GM19397 (cell line): ENCODE data around the gene TUT7.
A peak's percentile ranks its signal among the peaks of the same experiment; 100 is the strongest.

Source experiments
- ATAC-seq: cut with Tn5 transposase; IDR thresholded peaks from one replicate; pipeline ENCODE4 v1.9.1; 2021; ENCODE audit warnings: mild to moderate bottlenecking, moderate library complexity; ENCODE audit not compliant: unreplicated experiment

Gene TUT7

DNA sequence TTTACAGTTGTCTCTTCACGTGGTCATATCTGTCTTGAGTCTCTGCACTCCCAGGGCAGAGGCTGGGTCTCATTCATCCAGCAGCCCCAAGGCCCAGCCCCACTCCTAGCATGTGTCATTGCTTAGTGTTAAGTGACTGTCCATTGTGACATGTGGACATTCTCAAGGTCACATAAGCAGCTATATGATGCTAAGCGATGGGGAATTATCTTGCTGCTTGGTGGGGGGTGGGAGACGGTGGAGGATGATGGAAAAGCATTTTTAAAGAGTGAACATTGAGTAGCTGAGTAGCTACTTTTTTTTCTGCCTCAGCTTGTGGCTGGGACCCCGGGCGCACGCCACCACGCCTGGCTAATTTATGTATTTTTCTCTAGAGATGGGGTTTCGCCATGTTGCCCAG, 94.7 kb downstream of the TUT7 start, which contains the start of gene C9orf153:
TSS of gene C9orf153 (minus strand) at position 101 of the 400 bp plus-strand sequence. CDS start 30,054 bp downstream, outside the sequence.
- ATAC-seq, result no peak

DNA sequence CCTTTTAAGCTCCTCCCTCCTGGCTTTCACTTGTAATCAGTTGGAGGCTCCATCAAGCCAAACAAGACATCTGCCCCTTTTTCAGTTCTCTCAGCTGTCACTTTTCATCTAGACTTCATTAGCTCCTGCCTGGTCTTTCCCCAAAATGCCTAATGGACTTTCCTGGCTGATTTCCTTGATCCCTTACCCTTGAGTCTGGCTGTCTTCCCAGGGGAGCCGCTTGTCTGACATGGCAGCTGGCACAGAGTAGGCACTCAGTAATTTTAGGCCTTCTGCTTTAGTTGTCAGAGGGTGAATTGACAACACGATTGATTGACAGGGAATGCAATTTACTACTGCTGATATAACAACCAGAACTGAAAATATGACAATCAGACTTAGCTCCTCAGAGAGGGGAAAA, 96.8 kb downstream of the TUT7 start:
- no peak for ATAC-seq

DNA sequence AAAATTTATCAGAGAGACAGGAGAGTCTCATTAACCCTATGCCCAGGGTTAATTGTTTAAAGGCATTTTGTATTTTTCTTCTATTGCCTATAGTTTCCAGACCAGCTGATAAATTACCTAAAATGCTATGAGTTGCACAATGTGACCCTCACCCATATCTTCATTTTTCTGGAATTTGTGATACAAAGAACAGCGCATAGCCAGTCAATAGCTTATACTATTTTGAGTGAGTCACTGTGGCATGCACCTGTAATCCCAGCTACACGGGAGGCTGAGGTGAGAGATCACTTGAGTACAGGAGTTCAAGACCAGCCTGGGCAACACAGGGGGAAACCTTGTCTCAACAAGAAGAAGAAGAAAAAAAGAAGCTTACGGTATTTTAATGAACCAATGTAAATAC, 97.6 kb downstream of the TUT7 start:
- ATAC-seq, result no peak

GRCh38 chr9:86253577-86253976, 100.6 kb downstream of the TUT7 start:
- ATAC-seq, result no peak

GRCh38 chr9:86252870-86253269, 101.3 kb downstream of the TUT7 start:
- no peak for ATAC-seq

DNA sequence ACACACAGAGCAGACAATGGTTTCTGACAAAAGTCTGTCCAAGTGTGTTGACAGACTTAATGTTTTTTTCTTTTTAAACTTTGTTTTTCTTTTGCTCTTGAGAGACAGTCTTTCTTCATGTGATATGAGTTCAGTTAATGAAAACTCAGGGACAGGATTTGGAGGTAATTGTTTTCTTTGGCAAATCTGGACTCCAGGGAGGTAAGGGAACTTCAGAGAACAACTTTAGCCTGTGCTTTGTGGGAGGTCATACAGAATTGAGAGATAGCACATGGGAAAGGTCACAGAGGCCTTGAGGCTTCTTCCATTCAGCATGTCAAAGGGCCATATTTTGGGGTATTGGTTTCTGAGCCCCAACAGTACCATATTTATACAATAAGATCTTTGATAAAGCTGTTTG, 104.1 kb downstream of the TUT7 start:
- no peak for ATAC-seq

DNA sequence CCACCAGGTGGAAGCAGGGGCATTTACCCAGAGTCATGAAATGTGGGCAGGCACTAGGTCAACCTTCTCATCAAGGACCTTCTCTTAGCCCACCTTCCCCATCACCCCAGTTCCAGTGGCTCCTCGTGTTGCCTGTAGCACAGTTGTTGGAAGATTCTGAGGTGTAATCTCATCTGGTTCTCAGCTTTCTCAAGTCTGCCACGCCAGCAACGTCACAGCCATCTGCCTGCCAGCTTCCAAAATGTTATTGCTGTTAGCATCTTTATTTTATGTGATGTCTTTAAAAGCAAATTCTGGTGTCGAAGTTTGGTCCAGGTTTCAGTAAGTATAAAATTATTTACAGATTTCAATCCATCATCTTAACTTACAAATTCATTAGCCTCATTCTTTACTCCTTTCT, 105.5 kb downstream of the TUT7 start:
- ATAC-seq, result no peak

DNA sequence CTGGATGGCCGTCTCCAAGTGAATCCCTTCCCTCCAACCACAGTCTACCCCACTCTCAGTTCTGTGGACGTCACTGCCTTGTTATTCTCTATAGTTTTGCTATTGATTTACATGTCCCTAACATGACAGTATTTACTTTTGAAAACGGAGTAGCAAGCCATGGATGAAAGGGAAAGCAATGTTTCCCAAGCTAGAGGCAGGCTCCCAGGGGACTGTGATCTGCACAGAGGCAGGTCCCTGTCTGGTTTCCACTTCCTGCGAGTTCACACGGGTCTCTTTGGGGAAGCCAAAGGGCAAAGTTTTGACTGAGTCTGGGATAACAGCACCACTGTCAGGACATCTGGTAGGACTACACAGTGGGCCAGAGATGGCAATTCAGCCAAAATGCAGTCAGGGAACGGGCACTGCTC, 107.5 kb downstream of the TUT7 start:
- peak; percentile 81 for ATAC-seq

- ATAC-seq, result no peak
Observed at GRCh38 chr9:86242071-86242470, 112.1 kb downstream of the TUT7 start.

DNA sequence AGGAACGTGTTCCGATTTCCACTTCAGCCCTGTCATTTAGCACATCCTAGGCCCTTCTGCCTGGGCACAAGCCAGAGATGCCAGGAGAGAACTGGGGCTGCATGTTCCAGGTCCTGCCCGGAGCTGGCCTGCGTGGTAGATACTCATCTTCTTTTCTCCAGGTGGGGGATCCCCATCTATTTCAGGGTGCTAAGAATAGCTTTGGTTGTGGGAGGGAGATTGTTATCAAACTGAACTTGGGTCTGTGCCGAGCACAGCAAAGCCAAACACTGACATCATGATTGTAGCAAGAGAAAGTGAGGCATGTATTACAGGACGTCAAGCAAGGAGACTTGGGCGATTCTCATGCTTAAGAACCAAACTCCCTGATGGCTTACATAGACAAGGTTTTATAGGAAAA, 113.0 kb downstream of the TUT7 start:
- ATAC-seq, result no peak

GRCh38 chr9:86238861-86239770, 115.1 kb downstream of the TUT7 start:
- no peak for ATAC-seq
